BLaER1 (cell line): ENCODE measurements around the gene SIAH2.
A peak's percentile ranks its signal among the peaks of the same experiment; 100 is the strongest.

ENCODE experiments used
- H3K27ac ChIP-seq: shearing (Covaris generic); formaldehyde crosslinking; 2 replicates; pipeline ENCODE4 v1.8.1; 2022
- H3K27me3 ChIP-seq: shearing (Covaris generic); formaldehyde crosslinking; 2 replicates; pipeline ENCODE4 v1.8.1; 2022
- H3K36me3 ChIP-seq: shearing (Covaris generic); formaldehyde crosslinking; 2 replicates; pipeline ENCODE4 v1.8.1; 2022
- H3K4me1 ChIP-seq: shearing (Covaris generic); formaldehyde crosslinking; 2 replicates; pipeline ENCODE4 v1.8.1; 2022
- H3K4me2 ChIP-seq: shearing (Covaris generic); formaldehyde crosslinking; 2 replicates; pipeline ENCODE4 v1.8.1; 2022
- H3K4me3 ChIP-seq: shearing (Covaris generic); formaldehyde crosslinking; 2 replicates; pipeline ENCODE4 v1.8.1; 2022
- H3K9ac ChIP-seq: shearing (Covaris generic); formaldehyde crosslinking; 2 replicates; pipeline ENCODE4 v1.8.1; 2022
- H3K9me3 ChIP-seq: shearing (Covaris generic); formaldehyde crosslinking; 2 replicates; pipeline ENCODE4 v1.8.1; 2022
- H4K20me1 ChIP-seq: shearing (Covaris generic); formaldehyde crosslinking; 2 replicates; pipeline ENCODE4 v1.8.1; 2022
- Cebpa-rat ChIP-seq: shearing (Covaris generic); IDR thresholded peaks from 2 replicates; pipeline ENCODE4 v1.8.1; 2022

The SIAH2 gene

GRCh38 chr3:150736903-150737832 is 25.8 kb downstream of the SIAH2 start:
- no peak overlapping the region for H3K4me3 ChIP-seq
- H3K27me3 ChIP-seq, result no peaks in the 10 kb centered on the region
- H3K4me1 ChIP-seq, result peaks cover 63% of the 10 kb centered on the region
- no peak overlapping the region for H3K9ac ChIP-seq
- peak; percentile 39; the same call in 1 of the 2 replicates for TF ChIP-seq Cebpa-rat
- H3K4me2 ChIP-seq, result peak overlapping the region; percentile 56
- H4K20me1 ChIP-seq, result peaks cover 29% of the 10 kb centered on the region
- no peak overlapping the region for H3K27ac ChIP-seq
- no peaks in the 10 kb centered on the region for H3K9me3 ChIP-seq
- H3K36me3 ChIP-seq, result peaks cover 29% of the 10 kb centered on the region

DNA sequence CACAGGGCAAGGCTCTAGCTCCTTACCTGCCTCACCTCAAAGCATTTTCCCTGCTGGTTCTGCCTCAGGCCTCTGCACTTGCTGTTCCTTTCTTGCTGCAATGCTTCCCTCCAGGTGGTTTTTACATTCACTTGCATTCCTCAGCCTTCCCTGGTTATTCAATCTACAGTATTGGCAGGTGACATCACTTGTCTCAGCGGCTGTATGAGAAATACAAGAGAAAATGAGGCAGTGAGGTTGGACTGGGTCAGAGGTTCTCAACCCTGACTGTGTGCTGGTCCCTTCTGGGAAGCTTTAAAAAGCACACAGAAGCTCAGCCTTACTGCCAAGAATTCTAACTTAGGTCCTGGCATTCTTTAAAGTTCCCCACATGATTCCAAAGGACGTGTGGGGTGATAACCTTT is 26.7 kb downstream of the SIAH2 start:
- Histone ChIP-seq H3K4me1 (peaks cover 55% of the 10 kb centered on the region), H3K27me3 (no peaks in the 10 kb centered on the region), H3K27ac (no peak overlapping the region), H3K9ac (no peak overlapping the region), H3K4me3 (no peak overlapping the region), H3K36me3 (peaks cover 21% of the 10 kb centered on the region), H3K4me2 (no peak overlapping the region), H3K9me3 (no peaks in the 10 kb centered on the region), H4K20me1 (peaks cover 21% of the 10 kb centered on the region)
- TF ChIP-seq Cebpa-rat, result no peak

DNA sequence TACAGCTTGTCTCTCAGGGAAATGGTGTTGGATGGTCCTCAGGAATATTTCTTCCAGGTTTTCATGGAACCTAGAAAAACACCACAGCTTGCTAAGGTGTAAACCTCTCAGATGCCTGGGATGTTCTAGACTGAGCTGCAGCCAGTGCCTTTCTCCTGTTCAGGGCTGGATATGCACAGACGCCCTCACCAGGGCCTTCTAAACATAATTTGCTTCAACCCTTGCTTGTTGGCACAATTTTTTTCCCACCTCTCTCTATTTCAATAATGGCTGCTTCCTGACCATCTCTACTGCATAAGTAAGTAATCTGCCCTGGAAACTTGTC is 28.2 kb downstream of the SIAH2 start:
- Histone ChIP-seq H3K36me3 (peaks cover 5% of the 10 kb centered on the region), H3K9me3 (no peaks in the 10 kb centered on the region), H3K27me3 (no peaks in the 10 kb centered on the region), H3K27ac (no peak overlapping the region), H3K4me2 (no peak overlapping the region), H3K4me3 (no peak overlapping the region), H3K4me1 (peaks cover 39% of the 10 kb centered on the region), H4K20me1 (peaks cover 6% of the 10 kb centered on the region), H3K9ac (no peak overlapping the region)
- no peak for TF ChIP-seq Cebpa-rat

DNA sequence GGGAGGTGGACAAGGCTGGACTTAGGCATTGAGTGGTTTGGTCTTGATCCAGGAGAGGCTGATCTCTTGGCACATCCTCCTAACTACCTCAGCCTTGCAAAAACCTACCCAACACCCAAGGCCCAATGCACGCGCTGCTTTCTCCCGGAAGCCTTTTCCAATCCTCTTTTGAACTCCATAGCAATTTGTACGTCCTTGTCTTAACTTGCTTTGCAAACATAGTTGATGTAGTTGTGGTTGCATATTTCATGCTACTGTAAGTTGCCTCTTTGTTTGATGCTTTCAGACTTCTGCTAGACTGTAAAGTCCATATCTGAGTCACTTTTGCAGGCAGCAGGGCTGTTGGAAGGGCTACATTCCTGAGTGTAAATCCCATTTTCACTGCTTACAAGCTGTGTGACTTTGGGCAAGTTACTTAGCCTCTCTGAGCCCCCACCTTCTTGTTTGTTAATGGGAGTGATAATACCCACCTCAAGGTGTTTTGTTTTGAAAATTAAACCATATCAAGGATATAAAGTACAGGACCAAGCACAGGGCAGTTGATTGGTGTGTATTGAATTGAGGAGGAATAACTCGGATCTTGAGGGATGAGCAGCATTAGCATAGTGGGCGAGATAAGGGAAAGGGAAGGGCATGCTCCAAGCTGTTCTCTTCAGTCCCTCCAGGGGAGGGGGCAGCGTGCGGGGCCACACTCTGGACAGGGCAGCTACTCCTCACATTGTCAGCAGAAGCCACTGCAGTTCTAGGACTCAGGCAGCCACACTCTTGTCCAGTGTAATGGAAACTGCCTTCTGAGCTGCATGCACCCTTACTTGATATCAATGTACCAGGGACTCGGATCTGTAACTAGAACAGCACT is 28.8 kb downstream of the SIAH2 start:
- Histone ChIP-seq H3K4me3 (no peak overlapping the region), H3K4me1 (peaks cover 33% of the 10 kb centered on the region), H3K9ac (no peak overlapping the region), H3K9me3 (no peaks in the 10 kb centered on the region), H3K4me2 (peak overlapping the region; percentile 47), H4K20me1 (peaks cover 4% of the 10 kb centered on the region; the same call in 1 of the 2 replicates), H3K36me3 (peaks cover 3% of the 10 kb centered on the region; the same call in 1 of the 2 replicates), H3K27me3 (no peaks in the 10 kb centered on the region), H3K27ac (no peak overlapping the region)
- no peak for TF ChIP-seq Cebpa-rat

- H3K9me3 ChIP-seq, result no peaks in the 10 kb centered on the region
- no peaks in the 10 kb centered on the region for H3K27me3 ChIP-seq
- no peak overlapping the region for H3K9ac ChIP-seq
- peaks cover 3% of the 10 kb centered on the region; the same call in 1 of the 2 replicates for H3K36me3 ChIP-seq
- TF ChIP-seq Cebpa-rat, result no peak
- peaks cover 26% of the 10 kb centered on the region for H3K4me1 ChIP-seq
- H3K27ac ChIP-seq, result no peak overlapping the region
- H3K4me2 ChIP-seq, result peak overlapping the region; percentile 47
- H3K4me3 ChIP-seq, result no peak overlapping the region
- peaks cover 4% of the 10 kb centered on the region; the same call in 1 of the 2 replicates for H4K20me1 ChIP-seq
These were observed 29.5 kb downstream of the SIAH2 start for GRCh38 chr3:150733373-150733935.

GRCh38 chr3:150729682-150730360 is 33.1 kb downstream of the SIAH2 start:
- Histone ChIP-seq H3K27me3 (no peaks in the 10 kb centered on the region), H3K4me2 (no peak overlapping the region), H3K36me3 (no peaks in the 10 kb centered on the region; the same call in 1 of the 2 replicates), H3K9me3 (no peaks in the 10 kb centered on the region), H3K4me3 (no peak overlapping the region), H3K27ac (no peak overlapping the region), H3K9ac (no peak overlapping the region), H3K4me1 (peaks cover 11% of the 10 kb centered on the region), H4K20me1 (no peaks in the 10 kb centered on the region)
- no peak for TF ChIP-seq Cebpa-rat

- Histone ChIP-seq H3K27me3 (no peaks in the 10 kb centered on the region), H3K36me3 (no peaks in the 10 kb centered on the region), H3K4me1 (peaks cover 14% of the 10 kb centered on the region), H3K4me2 (no peak overlapping the region), H3K27ac (no peak overlapping the region), H3K4me3 (no peak overlapping the region), H4K20me1 (no peaks in the 10 kb centered on the region), H3K9me3 (no peaks in the 10 kb centered on the region), H3K9ac (no peak overlapping the region)
- TF ChIP-seq Cebpa-rat, result no peak
These were observed 35.1 kb downstream of the SIAH2 start for GRCh38 chr3:150727653-150728502.

GRCh38 chr3:150725548-150725947 is 37.4 kb downstream of the SIAH2 start:
- H4K20me1 ChIP-seq, result no peaks in the 10 kb centered on the region
- no peak overlapping the region for H3K4me2 ChIP-seq
- no peak overlapping the region for H3K27ac ChIP-seq
- H3K27me3 ChIP-seq, result no peaks in the 10 kb centered on the region
- peaks cover 15% of the 10 kb centered on the region for H3K4me1 ChIP-seq
- no peaks in the 10 kb centered on the region for H3K9me3 ChIP-seq
- no peak overlapping the region for H3K4me3 ChIP-seq
- no peaks in the 10 kb centered on the region for H3K36me3 ChIP-seq
- TF ChIP-seq Cebpa-rat, result no peak
- H3K9ac ChIP-seq, result no peak overlapping the region
